Activated CD4-positive, alpha-beta T cell treated with anti-CD3 and anti-CD28 coated beads, Interleukin-2, amount 50 U/mL, for 24 hours (primary cell): ENCODE data around the gene HHATL.

Source experiments
- DNase-seq, 2 donors: peaks; one replicate each; pipeline ENCODE4 v3.0.0-alpha.2; 2020; ENCODE audit warnings: low read depth in 1 of 2, low spot score in 1 of 2

Gene HHATL

GRCh38 chr3:42699511-42699971, 3.1 kb downstream of the HHATL start:
- no peak for DNase-seq

GRCh38 chr3:42698911-42699230, 3.7 kb downstream of the HHATL start:
- no peak for DNase-seq

GRCh38 chr3:42698216-42698910, 4.2 kb downstream of the HHATL start:
- DNase-seq = no peak

- no peak for DNase-seq
Observed at GRCh38 chr3:42697289-42698051, 5.1 kb downstream of the HHATL start.

- no peak for DNase-seq
Observed at GRCh38 chr3:42696356-42697288, 6.0 kb downstream of the HHATL start.

- DNase-seq = no peak
Observed at GRCh38 chr3:42694366-42694765, 8.2 kb downstream of the HHATL start.

GRCh38 chr3:42693530-42693930, 9.1 kb downstream of the HHATL start:
- no peak for DNase-seq

- no peak for DNase-seq
Observed at GRCh38 chr3:42692667-42693529, 9.7 kb downstream of the HHATL start.

- DNase-seq = no peak
Observed at GRCh38 chr3:42691816-42692666, 10.6 kb downstream of the HHATL start.

- no peak for DNase-seq
Observed at GRCh38 chr3:42690766-42691680, 11.6 kb downstream of the HHATL start.

- no peak for DNase-seq
Observed at GRCh38 chr3:42690191-42690590, 12.4 kb downstream of the HHATL start.

- no peak for DNase-seq
Observed at GRCh38 chr3:42689421-42690014, 13.1 kb downstream of the HHATL start.

GRCh38 chr3:42688487-42689420, 13.8 kb downstream of the HHATL start:
- no peak for DNase-seq

- no peak for DNase-seq
Observed at GRCh38 chr3:42688016-42688415, 14.6 kb downstream of the HHATL start.

GRCh38 chr3:42686832-42687650, 15.6 kb downstream of the HHATL start:
- no peak for DNase-seq
